HepG2 (cell line): ENCODE data around the gene MRFAP1L1. TPM values are rescaled to one million over a fixed set of nuclear protein-coding genes. Genes with fewer than 3 reads are reported as not detected.

Experiments
- ARHGAP35 ChIP-seq: sonication (generic); formaldehyde crosslinking; IDR thresholded peaks from 2 replicates; pipeline ENCODE4 v1.9.0; 2022; ENCODE audit warnings: mild to moderate bottlenecking, inconsistent platforms, moderate library complexity, missing genetic modification reagents, borderline replicate concordance
- E2F5 ChIP-seq: sonication (generic); formaldehyde crosslinking; conservative IDR thresholded peaks from 2 replicates; pipeline ENCODE4 v1.4.0; 2020; ENCODE audit warnings: missing genetic modification reagents
- GMEB1 ChIP-seq: sonication (generic); formaldehyde crosslinking; IDR thresholded peaks from 2 replicates; pipeline ENCODE4 v1.5.1; 2020; ENCODE audit warnings: missing genetic modification reagents, mild to moderate bottlenecking, borderline replicate concordance
- MEF2D ChIP-seq: sonication (generic); formaldehyde crosslinking; IDR thresholded peaks from 2 replicates; pipeline ENCODE4 v1.5.1; 2020; ENCODE audit warnings: mild to moderate bottlenecking, missing genetic modification reagents
- PREB ChIP-seq: sonication (generic); formaldehyde crosslinking; IDR thresholded peaks from 2 replicates; pipeline ENCODE4 v1.4.0; 2020; ENCODE audit warnings: missing genetic modification reagents
- PRMT3 ChIP-seq: sonication (generic); formaldehyde crosslinking; IDR thresholded peaks from 2 replicates; pipeline ENCODE4 v1.8.1; 2022; ENCODE audit warnings: low read depth, mild to moderate bottlenecking, moderate library complexity, missing genetic modification reagents, borderline replicate concordance
- ZBTB40 ChIP-seq, 2 experiments: fragments of 450-650 bp in 1 of 2; sonication (generic) in 1 of 2; formaldehyde crosslinking in 1 of 2; IDR thresholded peaks; 2 replicates each; pipeline versions ENCODE4 v1.6.1 to v1.8.0; 2016 to 2022; ENCODE audit warnings: antibody characterized with exemption in 1 of 2, mild to moderate bottlenecking in 1 of 2, missing genetic modification reagents in 1 of 2
- ZGPAT ChIP-seq: IDR thresholded peaks from 2 replicates; pipeline ENCODE4 v1.6.1; 2016; ENCODE audit warnings: mild to moderate bottlenecking
- ZNF432 ChIP-seq: sonication (generic); formaldehyde crosslinking; IDR thresholded peaks from 2 replicates; pipeline ENCODE4 v1.5.0; 2020; ENCODE audit warnings: missing genetic modification reagents, mild to moderate bottlenecking, borderline replicate concordance
- polyA plus RNA-seq, 8 experiments: library from polyadenylated mRNA; depleted of rRNA in 3 of 8; stranded (reverse) in 7 of 8; unstranded in 1 of 8; fragments of >200 nt; fragmentation: Illumina TruSeq in 4 of 8; extraction: Trizol in 4 of 8; gene quantifications; 2 replicates each; pipeline versions ENCODE4 v1.2.1 to v1.2.3, GENCODE V29; 2011 to 2016; ENCODE audit warnings: low read depth in 4 of 8, missing spikeins in 1 of 8, mixed read lengths in 1 of 8; ENCODE audit not compliant: insufficient read depth in 1 of 8
- total RNA-seq, 5 experiments: library from RNA; depleted of rRNA; stranded (reverse); fragments of >200 nt; fragmentation: Illumina TruSeq; extraction: Trizol; gene quantifications; 2 replicates each; pipeline ENCODE4 v1.2.3, GENCODE V29; 2016; ENCODE audit warnings: low read depth in 1 of 5
- TF ChIP-seq, protein P1 (sequence below): sonication (generic); formaldehyde crosslinking; IDR thresholded peaks from 2 replicates; pipeline ENCODE4 v1.4.0; 2020; ENCODE audit warnings: missing genetic modification reagents, low read depth, mild to moderate bottlenecking, borderline replicate concordance

Gene MRFAP1L1
- total and polyA plus RNA-seq, 2 of the 13 experiments (the other 11 are each of a cell fraction or from before 2014, with no cell fraction given): 44.8 to 76.6 TPM

- TF ChIP-seq ZBTB40 (IDR thresholded peaks at IDR 0.05) (no peak), ZBTB40 (CRISPR knock-in tag; IDR thresholded peaks at IDR 0.05) (peak; percentile 85; the same call in 1 of the 2 replicates), ARHGAP35 (CRISPR knock-in tag) (peak; percentile 27), MEF2D (no peak), PREB (CRISPR knock-in tag) (0 out of 2 replicates have a peak, but pooled peaks have one; percentile 75), ZGPAT (CRISPR knock-in tag) (peak; percentile 64), PRMT3 (CRISPR knock-in tag) (peak; percentile 71; the same call in 1 of the 2 replicates), GMEB1 (peak; percentile 96), E2F5 (CRISPR knock-in tag) (0 out of 2 replicates have a peak, but pooled peaks have one; percentile 26), ZNF432 (no peak)
- TF ChIP-seq, protein P1, sequence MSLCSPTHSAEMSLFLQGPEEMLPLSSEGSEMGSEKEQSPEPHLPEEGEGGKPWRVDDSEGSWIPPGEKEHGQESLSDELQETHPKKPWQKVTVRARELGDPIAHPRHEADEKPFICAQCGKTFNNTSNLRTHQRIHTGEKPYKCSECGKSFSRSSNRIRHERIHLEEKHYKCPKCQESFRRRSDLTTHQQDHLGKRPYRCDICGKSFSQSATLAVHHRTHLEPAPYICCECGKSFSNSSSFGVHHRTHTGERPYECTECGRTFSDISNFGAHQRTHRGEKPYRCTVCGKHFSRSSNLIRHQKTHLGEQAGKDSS: peak; percentile 42
Measured at GRCh38 chr4:6716018-6716911, 6.6 kb upstream of the MRFAP1L1 start, which contains the start of gene BLOC1S4 (continued).
